IPS-20b (cell line): Measurements from ENCODE around the gene ARHGAP19.

ENCODE experiments used
- H3K27ac ChIP-seq: one replicate; pipeline ENCODE4 v1.5.1; 2013; ENCODE audit warnings: low read length
- H3K27me3 ChIP-seq: 2 replicates; pipeline ENCODE4 v1.6.1; 2013; ENCODE audit warnings: mild to moderate bottlenecking, low read length, inconsistent platforms; ENCODE audit not compliant: insufficient read depth
- H3K36me3 ChIP-seq: 2 replicates; pipeline ENCODE4 v1.6.1; 2013; ENCODE audit warnings: low read depth, mild to moderate bottlenecking, inconsistent platforms, low read length, moderate library complexity; ENCODE audit not compliant: insufficient read depth
- H3K4me1 ChIP-seq: 2 replicates; pipeline ENCODE4 v1.6.1; 2013; ENCODE audit warnings: mild to moderate bottlenecking, control low read depth, inconsistent platforms, low read length, moderate library complexity; ENCODE audit not compliant: insufficient read depth
- H3K4me3 ChIP-seq: 2 replicates; pipeline ENCODE4 v1.5.1; 2013; ENCODE audit warnings: mild to moderate bottlenecking, low read length, inconsistent platforms
- H3K9ac ChIP-seq: 2 replicates; pipeline ENCODE4 v1.6.1; 2013; ENCODE audit warnings: low read depth, mild to moderate bottlenecking, inconsistent platforms, low read length, moderate library complexity
- H3K9me3 ChIP-seq: 2 replicates; pipeline ENCODE4 v1.6.1; 2013; ENCODE audit warnings: mild to moderate bottlenecking, low read depth, low read length, inconsistent platforms; ENCODE audit not compliant: insufficient read depth

ARHGAP19 gene

GRCh38 chr10:97180986-97181385 lies 111.5 kb downstream of the ARHGAP19 start:
- Histone ChIP-seq H3K27me3 (peaks cover 86% of the 10 kb centered on the region), H3K9ac (no peak overlapping the region), H3K4me1 (peaks cover 4% of the 10 kb centered on the region; the same call in 1 of the 2 replicates), H3K27ac (no peak overlapping the region), H3K4me3 (no peak overlapping the region), H3K36me3 (no peaks in the 10 kb centered on the region), H3K9me3 (no peaks in the 10 kb centered on the region)

- H3K9ac ChIP-seq: no peak overlapping the region
- H3K27ac ChIP-seq: no peak overlapping the region
- peaks cover 4% of the 10 kb centered on the region; the same call in 1 of the 2 replicates for H3K4me1 ChIP-seq
- H3K36me3 ChIP-seq: no peaks in the 10 kb centered on the region
- H3K27me3 ChIP-seq: peaks cover 80% of the 10 kb centered on the region
- peak overlapping the region; percentile 32; the same call in 1 of the 2 replicates for H3K4me3 ChIP-seq
- H3K9me3 ChIP-seq: no peaks in the 10 kb centered on the region
Measured at GRCh38 chr10:97180363-97180755, 112.1 kb downstream of the ARHGAP19 start.

- H3K9ac ChIP-seq: no peak overlapping the region
- H3K27ac ChIP-seq: no peak overlapping the region
- peak overlapping the region; percentile 62 for H3K4me3 ChIP-seq
- H3K9me3 ChIP-seq: no peaks in the 10 kb centered on the region
- H3K27me3 ChIP-seq: peaks cover 74% of the 10 kb centered on the region
- no peaks in the 10 kb centered on the region for H3K36me3 ChIP-seq
- peaks cover 1% of the 10 kb centered on the region; the same call in 1 of the 2 replicates for H3K4me1 ChIP-seq
Measured at GRCh38 chr10:97179731-97180362, 112.6 kb downstream of the ARHGAP19 start.

- no peaks in the 10 kb centered on the region for H3K4me1 ChIP-seq
- no peak overlapping the region for H3K27ac ChIP-seq
- peak overlapping the region; percentile 62 for H3K4me3 ChIP-seq
- peaks cover 69% of the 10 kb centered on the region for H3K27me3 ChIP-seq
- no peak overlapping the region for H3K9ac ChIP-seq
- no peaks in the 10 kb centered on the region for H3K36me3 ChIP-seq
- H3K9me3 ChIP-seq: no peaks in the 10 kb centered on the region
Measured at GRCh38 chr10:97179311-97179710, 113.1 kb downstream of the ARHGAP19 start.

- no peaks in the 10 kb centered on the region for H3K36me3 ChIP-seq
- H3K27ac ChIP-seq: no peak overlapping the region
- no peaks in the 10 kb centered on the region for H3K9me3 ChIP-seq
- no peaks in the 10 kb centered on the region for H3K4me1 ChIP-seq
- no peak overlapping the region for H3K4me3 ChIP-seq
- H3K9ac ChIP-seq: no peak overlapping the region
- H3K27me3 ChIP-seq: peaks cover 57% of the 10 kb centered on the region
Measured at GRCh38 chr10:97178074-97178473, 114.4 kb downstream of the ARHGAP19 start.

GRCh38 chr10:97176226-97176625 lies 116.2 kb downstream of the ARHGAP19 start:
- Histone ChIP-seq H3K4me1 (no peaks in the 10 kb centered on the region), H3K9me3 (no peaks in the 10 kb centered on the region), H3K4me3 (no peak overlapping the region), H3K27ac (no peak overlapping the region), H3K36me3 (no peaks in the 10 kb centered on the region), H3K27me3 (peaks cover 38% of the 10 kb centered on the region), H3K9ac (no peak overlapping the region)

GRCh38 chr10:97175586-97175985 lies 116.9 kb downstream of the ARHGAP19 start:
- no peak overlapping the region for H3K4me3 ChIP-seq
- H3K9ac ChIP-seq: no peak overlapping the region
- no peaks in the 10 kb centered on the region for H3K36me3 ChIP-seq
- no peak overlapping the region for H3K27ac ChIP-seq
- peaks cover 34% of the 10 kb centered on the region for H3K27me3 ChIP-seq
- no peaks in the 10 kb centered on the region for H3K9me3 ChIP-seq
- no peaks in the 10 kb centered on the region for H3K4me1 ChIP-seq

GRCh38 chr10:97174941-97175340 lies 117.5 kb downstream of the ARHGAP19 start:
- Histone ChIP-seq H3K4me1 (no peaks in the 10 kb centered on the region), H3K27ac (no peak overlapping the region), H3K4me3 (no peak overlapping the region), H3K27me3 (peaks cover 27% of the 10 kb centered on the region), H3K36me3 (no peaks in the 10 kb centered on the region), H3K9me3 (no peaks in the 10 kb centered on the region), H3K9ac (no peak overlapping the region)

GRCh38 chr10:97174276-97174775 lies 118.1 kb downstream of the ARHGAP19 start:
- Histone ChIP-seq H3K9ac (no peak overlapping the region), H3K4me3 (no peak overlapping the region), H3K4me1 (no peaks in the 10 kb centered on the region), H3K27me3 (peaks cover 23% of the 10 kb centered on the region), H3K9me3 (no peaks in the 10 kb centered on the region), H3K36me3 (no peaks in the 10 kb centered on the region), H3K27ac (no peak overlapping the region)

GRCh38 chr10:97173036-97173435 lies 119.4 kb downstream of the ARHGAP19 start:
- no peaks in the 10 kb centered on the region for H3K36me3 ChIP-seq
- no peak overlapping the region for H3K4me3 ChIP-seq
- H3K27me3 ChIP-seq: peaks cover 12% of the 10 kb centered on the region
- H3K9ac ChIP-seq: no peak overlapping the region
- H3K4me1 ChIP-seq: no peaks in the 10 kb centered on the region
- H3K27ac ChIP-seq: no peak overlapping the region
- no peaks in the 10 kb centered on the region for H3K9me3 ChIP-seq
